A549 (cell line): Measurements from ENCODE around the gene IQUB. TPM values are rescaled to one million over a fixed set of nuclear protein-coding genes. Genes with fewer than 3 reads are reported as not detected.
A peak's percentile ranks its signal among the peaks of the same experiment; 100 is the strongest.

Experiments used
- ATAC-seq, 2 experiments: fragments of 200-7000 bp in 1 of 2; fragments of >200 bp in 1 of 2; cut with Nextera tagmentation in 1 of 2; cut with Tn5 transposase in 1 of 2; 3 replicates each; pipeline versions ENCODE4 v1.8.0 to v1.9.1; 2018 to 2020; ENCODE audit warnings: mild to moderate bottlenecking in 1 of 2, moderate library complexity in 1 of 2
- CTCF ChIA-PET: fragments of 300-600 bp; sonication (Branson Sonifier 250); formaldehyde crosslinking; extraction: SDS; loops from one replicate; lab custom pipeline; 2021; ENCODE audit warnings: antibody characterized with exemption, inconsistent platforms; lab: Yijun Ruan, JAX
- POLR2A ChIA-PET: fragments of 350-600 bp; formaldehyde crosslinking; extraction: SDS; loops from one replicate; lab custom pipeline; 2021; ENCODE audit warnings: antibody characterized with exemption, inconsistent platforms; lab: Yijun Ruan, JAX
- DNase-seq, 2 experiments: peaks; one replicate each; pipeline versions ENCODE4 v3.0.0 to v3.0.0-alpha.2; 2011 to 2016; ENCODE audit warnings: low read depth in 1 of 2, low spot score in 1 of 2
- FAIRE-seq: peaks from 2 replicates; lab custom pipeline; 2011; peaks lifted over from hg19 to GRCh38; lab: Jason Lieb, UNC
- H3K27ac ChIP-seq, 2 experiments: fragments of >200 bp; sonication (Bioruptor Twin); formaldehyde crosslinking; 3 replicates each; pipeline ENCODE4 v1.5.1; 2016 to 2017
- H3K4me1 ChIP-seq: fragments of >200 bp; sonication (Bioruptor Twin); formaldehyde crosslinking; 3 replicates; pipeline ENCODE4 v1.6.1; 2016
- H3K4me2 ChIP-seq: fragments of >200 bp; sonication (Bioruptor Twin); formaldehyde crosslinking; 3 replicates; pipeline ENCODE4 v1.6.1; 2016
- H3K4me3 ChIP-seq: fragments of >200 bp; sonication (Bioruptor Twin); formaldehyde crosslinking; 3 replicates; pipeline ENCODE4 v1.5.1; 2016
- H3K9me3 ChIP-seq: fragments of >200 bp; sonication (Bioruptor Twin); formaldehyde crosslinking; 3 replicates; pipeline ENCODE4 v1.6.1; 2016
- CBX8 ChIP-seq: fragments of 200-600 bp; sonication (generic); IDR thresholded peaks from 2 replicates; pipeline ENCODE4 v1.6.1; 2016
- CHD2 ChIP-seq: fragments of 150-350 bp; IDR thresholded peaks from 2 replicates; pipeline ENCODE4 v1.6.1; 2014; ENCODE audit warnings: low read length; ENCODE audit not compliant: partially characterized antibody
- CHD4 ChIP-seq: fragments of 200-600 bp; sonication (generic); IDR thresholded peaks from 2 replicates; pipeline ENCODE4 v1.6.1; 2016; ENCODE audit warnings: antibody characterized with exemption, mild to moderate bottlenecking, borderline replicate concordance
- E2F6 ChIP-seq: IDR thresholded peaks from 2 replicates; pipeline ENCODE4 v1.6.1; 2012; ENCODE audit warnings: low read depth, borderline replicate concordance
- ELK1 ChIP-seq: fragments of 150-350 bp; IDR thresholded peaks from 2 replicates; pipeline ENCODE4 v1.6.1; 2014; ENCODE audit warnings: low read depth, mild to moderate bottlenecking, low read length
- EP300 ChIP-seq, 2 experiments: fragments of >200 bp; sonication (Bioruptor Twin); formaldehyde crosslinking; IDR thresholded peaks; 2 replicates in 1 of 2; 3 replicates in 1 of 2; pipeline ENCODE4 v1.6.1; 2016 to 2017
- FOXS1 ChIP-seq: fragments of 250-450 bp; sonication (Bioruptor Pico); IDR thresholded peaks from 2 replicates; pipeline ENCODE4 v1.5.0; 2020; ENCODE audit warnings: mild to moderate bottlenecking, moderate library complexity
- KDM5A ChIP-seq: fragments of 200-600 bp; sonication (generic); IDR thresholded peaks from 2 replicates; pipeline ENCODE4 v1.6.1; 2016; ENCODE audit warnings: antibody characterized with exemption, mild to moderate bottlenecking
- NFE2L2 ChIP-seq: fragments of 150-350 bp; conservative IDR thresholded peaks from 2 replicates; pipeline ENCODE4 v1.6.1; 2014; ENCODE audit warnings: low read length
- NPAS2 ChIP-seq: fragments of 250-450 bp; sonication (Bioruptor Pico); IDR thresholded peaks from 2 replicates; pipeline ENCODE4 v1.8.0; 2022; ENCODE audit warnings: mild to moderate bottlenecking, moderate library complexity, borderline replicate concordance
- NR3C1 ChIP-seq: fragments of >200 bp; sonication (Bioruptor Twin); formaldehyde crosslinking; IDR thresholded peaks from 3 replicates; pipeline ENCODE4 v1.6.1; 2017
- POLR2A ChIP-seq: IDR thresholded peaks from 2 replicates; pipeline ENCODE4 v1.6.1; 2012; ENCODE audit warnings: mild to moderate bottlenecking, low read length
- POLR2AphosphoS2 ChIP-seq: conservative IDR thresholded peaks from 2 replicates; pipeline ENCODE4 v1.6.1; 2012; ENCODE audit warnings: low read length, improper control_type of control experiment, inconsistent platforms
- RAD21 ChIP-seq, 2 experiments: fragments of >200 bp in 1 of 2; sonication (Bioruptor Twin) in 1 of 2; formaldehyde crosslinking in 1 of 2; IDR thresholded peaks in 1 of 2; conservative IDR thresholded peaks in 1 of 2; 2 replicates in 1 of 2; 3 replicates in 1 of 2; pipeline ENCODE4 v1.6.1; 2012 to 2018; ENCODE audit warnings: inconsistent platforms in 1 of 2
- RCOR1 ChIP-seq: fragments of 150-350 bp; IDR thresholded peaks from 2 replicates; pipeline ENCODE4 v1.6.1; 2014; ENCODE audit warnings: antibody characterized with exemption, low read length, low read depth
- RNF2 ChIP-seq: fragments of 200-600 bp; sonication (generic); IDR thresholded peaks from 2 replicates; pipeline ENCODE4 v1.6.1; 2016; ENCODE audit warnings: low read depth, mild to moderate bottlenecking, antibody characterized with exemption, moderate library complexity, borderline replicate concordance
- SMC3 ChIP-seq: fragments of >200 bp; sonication (Bioruptor Twin); formaldehyde crosslinking; IDR thresholded peaks from 3 replicates; pipeline ENCODE4 v1.6.1; 2018; ENCODE audit warnings: inconsistent platforms
- SREBF2 ChIP-seq: fragments of 450-650 bp; IDR thresholded peaks from 2 replicates; pipeline ENCODE4 v1.6.1; 2014; ENCODE audit warnings: mild to moderate bottlenecking, moderate library complexity
- TP53 ChIP-seq: fragments of 250-450 bp; sonication (Bioruptor Pico); IDR thresholded peaks from 2 replicates; pipeline ENCODE4 v1.5.0; 2021; ENCODE audit warnings: mild to moderate bottlenecking, moderate library complexity
- ZC3H11A ChIP-seq: fragments of 450-650 bp; IDR thresholded peaks from 2 replicates; pipeline ENCODE4 v1.6.1; 2014; ENCODE audit warnings: antibody characterized with exemption, mild to moderate bottlenecking
- ZSCAN20 ChIP-seq: fragments of 250-450 bp; sonication (Bioruptor Pico); IDR thresholded peaks from 2 replicates; pipeline ENCODE4 v1.8.0; 2022; ENCODE audit warnings: mild to moderate bottlenecking, moderate library complexity
- WGBS: methylation state at CpG from one replicate; pipeline ENCODE4 v1.1.6; 2017; ENCODE audit errors: missing lambda C conversion rate; 5-methylcytosine and 5-hydroxymethylcytosine counted together
- polyA plus RNA-seq, 4 experiments: library from polyadenylated mRNA; depleted of rRNA in 3 of 4; stranded (reverse); fragments of >200 nt; fragmentation: RNase III in 1 of 4; extraction: RNeasy Plus Mini Kit Qiagen cat#74134 plus additional on column Dnase treatment in 1 of 4; gene quantifications; 2 replicates in 3 of 4; 3 replicates in 1 of 4; pipeline ENCODE4 v1.2.3, GENCODE V29; 2011 to 2017
- TF ChIP-seq, protein P1 (sequence below): fragments of >200 bp; sonication (Bioruptor Twin); formaldehyde crosslinking; IDR thresholded peaks from 3 replicates; pipeline ENCODE4 v1.5.1; 2016
- TF ChIP-seq, protein P2 (sequence below): fragments of 200-600 bp; sonication (generic); IDR thresholded peaks from 2 replicates; pipeline ENCODE4 v1.6.1; 2016; ENCODE audit warnings: antibody characterized with exemption, mild to moderate bottlenecking, moderate library complexity
- TF ChIP-seq, protein P3 (sequence below): fragments of >200 bp; sonication (Bioruptor Twin); formaldehyde crosslinking; IDR thresholded peaks from 3 replicates; pipeline ENCODE4 v1.6.1; 2016
- TF ChIP-seq, protein P4 (sequence below): fragments of >200 bp; sonication (Bioruptor Twin); formaldehyde crosslinking; IDR thresholded peaks from 2 replicates; pipeline ENCODE4 v1.6.1; 2016

Gene IQUB
- polyA plus RNA-seq, 2 of the 4 experiments (the other 2 are of a cell fraction), result 0.08 TPM

DNA sequence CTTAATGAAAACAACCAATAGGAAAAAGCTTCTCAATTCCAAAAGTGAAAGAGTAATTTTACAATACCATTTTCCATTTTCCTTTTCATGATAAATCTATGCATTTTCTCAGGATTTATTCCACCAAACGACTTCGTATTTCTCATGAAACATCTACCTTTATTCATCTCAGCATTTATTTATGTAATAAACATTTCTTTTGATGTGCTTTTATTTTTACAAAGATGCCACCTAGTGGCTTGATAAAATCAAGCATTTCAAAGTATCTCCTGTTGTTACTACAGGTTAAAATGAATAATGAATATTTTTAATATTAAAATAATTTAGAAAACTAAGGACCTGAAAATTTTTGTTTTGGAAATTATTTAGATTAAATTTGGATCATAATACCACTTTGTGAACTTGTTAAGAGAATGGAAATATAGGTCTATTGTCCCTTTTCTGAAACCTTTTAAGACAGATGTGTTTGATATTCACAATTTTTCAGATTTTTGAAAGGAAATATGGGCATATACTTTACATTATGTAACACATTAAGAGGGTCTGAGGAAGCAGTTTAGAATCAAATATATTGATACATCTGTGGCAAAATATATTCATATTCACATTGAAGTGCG lies 2.7 kb upstream of the IQUB start:
- no peak overlapping the region for H3K4me3 ChIP-seq
- FAIRE-seq, result no peak
- H3K4me1 ChIP-seq, result peaks cover 21% of the 10 kb centered on the region
- TF ChIP-seq, protein P1, sequence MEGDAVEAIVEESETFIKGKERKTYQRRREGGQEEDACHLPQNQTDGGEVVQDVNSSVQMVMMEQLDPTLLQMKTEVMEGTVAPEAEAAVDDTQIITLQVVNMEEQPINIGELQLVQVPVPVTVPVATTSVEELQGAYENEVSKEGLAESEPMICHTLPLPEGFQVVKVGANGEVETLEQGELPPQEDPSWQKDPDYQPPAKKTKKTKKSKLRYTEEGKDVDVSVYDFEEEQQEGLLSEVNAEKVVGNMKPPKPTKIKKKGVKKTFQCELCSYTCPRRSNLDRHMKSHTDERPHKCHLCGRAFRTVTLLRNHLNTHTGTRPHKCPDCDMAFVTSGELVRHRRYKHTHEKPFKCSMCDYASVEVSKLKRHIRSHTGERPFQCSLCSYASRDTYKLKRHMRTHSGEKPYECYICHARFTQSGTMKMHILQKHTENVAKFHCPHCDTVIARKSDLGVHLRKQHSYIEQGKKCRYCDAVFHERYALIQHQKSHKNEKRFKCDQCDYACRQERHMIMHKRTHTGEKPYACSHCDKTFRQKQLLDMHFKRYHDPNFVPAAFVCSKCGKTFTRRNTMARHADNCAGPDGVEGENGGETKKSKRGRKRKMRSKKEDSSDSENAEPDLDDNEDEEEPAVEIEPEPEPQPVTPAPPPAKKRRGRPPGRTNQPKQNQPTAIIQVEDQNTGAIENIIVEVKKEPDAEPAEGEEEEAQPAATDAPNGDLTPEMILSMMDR, result peak; percentile 60
- peak; percentile 47; the same call in 2 of the 3 replicates for TF ChIP-seq SMC3
- TF ChIP-seq EP300 (IDR thresholded peaks at IDR 0.05), result no peak
- TF ChIP-seq KDM5A, result no peak
- peak; percentile 43 to 50 for TF ChIP-seq RAD21 (conservative IDR thresholded peaks at IDR 0.05 in 1 of 2, IDR thresholded peaks at IDR 0.05 in 1 of 2)
- no peak overlapping the region for H3K27ac ChIP-seq
- POLR2A ChIA-PET, result no interaction called here
- CTCF ChIA-PET, result interaction anchor here (1.0 kb wide), 1 partner anchor 42 kb away, joined by 3 read pairs; no protein-coding TSS in a partner anchor
- peak overlapping the region; percentile 69; the same call in 2 of the 3 replicates for H3K4me2 ChIP-seq
- WGBS, result 8% methylated on average over 3 of the region's 3 CpGs
- ATAC-seq, result no peak
- peak in 1 of 2 experiments; percentile 25 for DNase-seq
- no peaks in the 10 kb centered on the region for H3K9me3 ChIP-seq

DNA sequence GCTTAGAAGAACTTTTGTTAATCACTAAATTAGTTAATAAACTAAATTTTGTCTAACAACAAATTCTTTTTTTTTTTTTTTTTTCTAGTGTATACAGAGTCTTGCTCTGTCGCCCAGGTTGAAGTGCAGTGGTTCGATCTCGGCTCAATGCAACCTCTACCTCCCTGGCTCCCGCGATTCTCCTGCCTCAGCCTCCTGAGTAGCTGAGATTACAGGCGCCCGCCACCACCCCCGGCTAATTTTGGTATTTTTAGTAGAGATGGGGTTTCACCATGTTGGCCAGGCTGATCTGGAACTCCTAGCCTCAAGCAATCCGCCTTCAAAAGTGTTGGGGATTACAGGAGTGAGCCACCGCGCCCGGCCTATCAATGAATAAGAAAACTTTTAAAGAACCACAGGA lies 1.1 kb upstream of the IQUB start:
- POLR2A ChIA-PET, result interaction anchor here (1.9 kb wide), 1 partner anchor 22 kb away, joined by 10 read pairs; the partner anchor contains the start of gene NDUFA5
- peaks cover 21% of the 10 kb centered on the region for H3K4me1 ChIP-seq
- ATAC-seq (no peak), DNase-seq (no peak), FAIRE-seq (no peak)
- H3K27ac ChIP-seq, result no peak overlapping the region
- 79% methylated on average over 12 of the region's 12 CpGs for WGBS
- TF ChIP-seq RNF2, result no peak
- no peak for TF ChIP-seq TP53 (CRISPR knock-in tag)
- TF ChIP-seq ZC3H11A, result no peak
- TF ChIP-seq ELK1, result no peak
- TF ChIP-seq NPAS2, result no peak
- TF ChIP-seq CHD4, result no peak
- no peak for TF ChIP-seq FOXS1 (CRISPR knock-in tag)
- no peak for TF ChIP-seq POLR2A
- no peak for TF ChIP-seq NR3C1
- TF ChIP-seq POLR2AphosphoS2, result no peak
- peak overlapping the region; percentile 63 for H3K4me3 ChIP-seq
- CTCF ChIA-PET, result interaction anchor here (2.1 kb wide), 1 partner anchor 41 kb away, joined by 10 read pairs; no protein-coding TSS in a partner anchor
- no peaks in the 10 kb centered on the region for H3K9me3 ChIP-seq
- peak overlapping the region; percentile 50 for H3K4me2 ChIP-seq

DNA sequence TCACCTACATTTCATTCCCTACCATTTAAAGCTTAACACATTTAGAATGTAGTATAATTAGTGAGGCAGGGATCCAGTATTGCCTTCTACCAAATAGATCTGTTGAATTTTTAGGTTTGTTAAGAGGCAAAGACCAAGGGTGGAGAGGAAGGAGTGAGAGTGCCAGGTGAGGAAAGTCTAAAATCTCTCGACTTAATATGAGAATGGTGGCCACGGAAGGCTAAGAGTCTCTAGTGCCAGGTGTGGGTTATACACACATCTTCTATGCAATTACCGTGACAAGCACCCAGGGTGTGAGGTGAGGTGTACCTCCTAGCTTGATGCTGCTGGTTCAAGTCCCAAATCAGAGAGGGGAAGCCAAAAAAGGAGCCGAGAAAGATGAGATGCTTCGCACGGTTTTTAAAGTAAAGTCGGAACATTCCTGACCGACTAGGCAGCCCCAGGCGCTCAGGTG lies 439 bp downstream of the IQUB start:
- no peak for FAIRE-seq
- WGBS, result 4% methylated on average over 9 of the region's 9 CpGs
- no peak for TF ChIP-seq FOXS1 (CRISPR knock-in tag)
- TF ChIP-seq SREBF2, result no peak
- TF ChIP-seq, protein P2, sequence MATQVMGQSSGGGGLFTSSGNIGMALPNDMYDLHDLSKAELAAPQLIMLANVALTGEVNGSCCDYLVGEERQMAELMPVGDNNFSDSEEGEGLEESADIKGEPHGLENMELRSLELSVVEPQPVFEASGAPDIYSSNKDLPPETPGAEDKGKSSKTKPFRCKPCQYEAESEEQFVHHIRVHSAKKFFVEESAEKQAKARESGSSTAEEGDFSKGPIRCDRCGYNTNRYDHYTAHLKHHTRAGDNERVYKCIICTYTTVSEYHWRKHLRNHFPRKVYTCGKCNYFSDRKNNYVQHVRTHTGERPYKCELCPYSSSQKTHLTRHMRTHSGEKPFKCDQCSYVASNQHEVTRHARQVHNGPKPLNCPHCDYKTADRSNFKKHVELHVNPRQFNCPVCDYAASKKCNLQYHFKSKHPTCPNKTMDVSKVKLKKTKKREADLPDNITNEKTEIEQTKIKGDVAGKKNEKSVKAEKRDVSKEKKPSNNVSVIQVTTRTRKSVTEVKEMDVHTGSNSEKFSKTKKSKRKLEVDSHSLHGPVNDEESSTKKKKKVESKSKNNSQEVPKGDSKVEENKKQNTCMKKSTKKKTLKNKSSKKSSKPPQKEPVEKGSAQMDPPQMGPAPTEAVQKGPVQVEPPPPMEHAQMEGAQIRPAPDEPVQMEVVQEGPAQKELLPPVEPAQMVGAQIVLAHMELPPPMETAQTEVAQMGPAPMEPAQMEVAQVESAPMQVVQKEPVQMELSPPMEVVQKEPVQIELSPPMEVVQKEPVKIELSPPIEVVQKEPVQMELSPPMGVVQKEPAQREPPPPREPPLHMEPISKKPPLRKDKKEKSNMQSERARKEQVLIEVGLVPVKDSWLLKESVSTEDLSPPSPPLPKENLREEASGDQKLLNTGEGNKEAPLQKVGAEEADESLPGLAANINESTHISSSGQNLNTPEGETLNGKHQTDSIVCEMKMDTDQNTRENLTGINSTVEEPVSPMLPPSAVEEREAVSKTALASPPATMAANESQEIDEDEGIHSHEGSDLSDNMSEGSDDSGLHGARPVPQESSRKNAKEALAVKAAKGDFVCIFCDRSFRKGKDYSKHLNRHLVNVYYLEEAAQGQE, result no peak
- TF ChIP-seq ZSCAN20 (CRISPR knock-in tag), result no peak
- TF ChIP-seq, protein P3, sequence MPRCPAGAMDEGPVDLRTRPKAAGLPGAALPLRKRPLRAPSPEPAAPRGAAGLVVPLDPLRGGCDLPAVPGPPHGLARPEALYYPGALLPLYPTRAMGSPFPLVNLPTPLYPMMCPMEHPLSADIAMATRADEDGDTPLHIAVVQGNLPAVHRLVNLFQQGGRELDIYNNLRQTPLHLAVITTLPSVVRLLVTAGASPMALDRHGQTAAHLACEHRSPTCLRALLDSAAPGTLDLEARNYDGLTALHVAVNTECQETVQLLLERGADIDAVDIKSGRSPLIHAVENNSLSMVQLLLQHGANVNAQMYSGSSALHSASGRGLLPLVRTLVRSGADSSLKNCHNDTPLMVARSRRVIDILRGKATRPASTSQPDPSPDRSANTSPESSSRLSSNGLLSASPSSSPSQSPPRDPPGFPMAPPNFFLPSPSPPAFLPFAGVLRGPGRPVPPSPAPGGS, result no peak
- TF ChIP-seq E2F6, result no peak
- no peak for TF ChIP-seq CHD2
- TF ChIP-seq, protein P4, sequence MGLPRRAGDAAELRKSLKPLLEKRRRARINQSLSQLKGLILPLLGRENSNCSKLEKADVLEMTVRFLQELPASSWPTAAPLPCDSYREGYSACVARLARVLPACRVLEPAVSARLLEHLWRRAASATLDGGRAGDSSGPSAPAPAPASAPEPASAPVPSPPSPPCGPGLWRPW, result no peak
- no peak for TF ChIP-seq NFE2L2
- TF ChIP-seq RCOR1, result no peak
- TF ChIP-seq CBX8, result no peak

More for the DNA sequence above, 439 bp downstream of the IQUB start:
- DNase-seq, result no peak
- ChIA-PET POLR2A (interaction anchor here (0.7 to 1.9 kb wide), 3 partner anchors 14 to 59 kb away, joined by 3 to 10 read pairs (median 7); partner anchors contain the start of gene NDUFA5), CTCF (interaction anchor here (1.1 kb wide), 1 partner anchor 20 kb away, joined by 3 read pairs; no protein-coding TSS in a partner anchor)
- H3K4me1 ChIP-seq, result peaks cover 21% of the 10 kb centered on the region
- peak; percentile 25 to 31 for ATAC-seq
- H3K4me2 ChIP-seq, result peak overlapping the region; percentile 93
- peak overlapping the region; percentile 63 for H3K4me3 ChIP-seq
- peak overlapping the region in 1 of 2 experiments; percentile 33; a peak in 2 of 6 replicates for H3K27ac ChIP-seq
- no peaks in the 10 kb centered on the region for H3K9me3 ChIP-seq
